ENCODE data around the gene CUX1.
"Not testable (repeated sequence)": the region's sequence is repeated elsewhere in the genome, so short reads cannot be mapped to it uniquely, and the experiment has no call there.

Gene CUX1

DNA sequence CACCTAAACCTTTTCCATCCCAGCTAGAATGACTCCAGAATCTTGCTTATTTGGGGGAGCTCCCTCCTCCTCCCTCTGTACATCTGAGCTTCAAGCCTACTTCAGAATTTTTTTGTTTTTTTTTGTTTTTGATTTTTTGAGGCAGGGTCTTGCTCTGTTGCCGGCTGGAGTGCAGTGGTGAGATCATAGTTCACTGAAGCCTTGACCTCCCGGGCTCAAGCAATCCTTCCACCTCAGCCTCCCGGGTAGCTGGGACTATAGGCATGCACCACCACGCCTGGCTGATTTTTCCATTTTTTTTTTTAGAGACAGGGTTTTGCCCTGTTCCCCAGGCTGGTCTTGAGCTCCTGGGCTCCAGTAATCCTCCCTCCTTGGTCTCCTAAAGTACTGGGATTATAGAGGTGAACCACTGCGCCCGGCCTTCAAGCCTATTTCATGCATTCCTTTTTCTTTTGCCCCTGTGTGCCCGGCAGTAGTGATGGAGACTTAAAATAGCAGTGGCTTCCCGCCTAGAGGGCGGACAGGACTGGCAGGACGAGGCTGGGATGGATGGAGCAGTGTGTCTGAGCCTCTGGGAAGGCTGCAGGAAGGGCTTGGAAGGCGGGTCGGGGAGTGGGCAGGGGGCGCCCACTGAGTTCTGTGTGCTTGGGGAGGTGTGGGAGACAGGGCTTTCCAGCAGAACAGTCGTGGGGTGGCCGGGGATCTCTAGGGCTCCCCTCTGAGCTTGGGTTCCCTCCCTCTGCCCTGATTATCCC lies 8.8 kb downstream of the CUX1 start:
- DNase-seq, result no peak

DNA sequence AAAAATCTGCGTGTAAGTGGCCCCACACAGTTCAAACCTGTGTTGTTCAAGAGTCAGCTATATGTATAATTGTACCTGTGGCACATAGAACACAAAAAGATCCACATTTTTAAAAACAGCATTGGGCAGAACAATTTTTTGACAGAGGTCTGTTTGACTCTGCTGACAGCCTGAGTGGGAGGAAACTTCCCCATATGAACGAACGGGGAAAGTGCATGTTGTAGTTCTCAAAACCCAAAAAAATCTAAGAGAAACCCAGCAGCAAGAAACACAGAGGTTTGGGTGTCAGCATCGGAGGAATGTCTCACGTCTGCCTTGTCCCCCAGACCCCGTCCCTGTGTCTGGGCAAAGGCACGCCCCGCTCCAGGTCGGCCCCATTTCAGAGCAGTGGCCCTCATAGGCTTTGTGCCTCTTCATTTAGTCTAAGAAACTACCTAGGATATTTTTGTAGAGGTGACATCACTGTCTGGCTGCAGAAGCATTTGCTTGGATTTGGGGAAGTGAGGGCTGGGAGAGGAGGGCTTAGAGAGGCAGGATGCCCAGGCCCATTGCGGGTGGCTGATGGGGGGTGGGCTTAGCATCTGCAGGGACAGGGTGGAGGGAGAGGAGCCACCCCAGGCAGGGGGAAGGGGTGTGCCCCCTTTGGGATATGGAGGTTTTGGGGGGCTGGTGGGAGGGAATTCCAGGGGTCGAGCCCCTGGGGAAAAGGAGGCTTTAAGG lies 11.0 kb downstream of the CUX1 start:
- no peak for DNase-seq

DNA sequence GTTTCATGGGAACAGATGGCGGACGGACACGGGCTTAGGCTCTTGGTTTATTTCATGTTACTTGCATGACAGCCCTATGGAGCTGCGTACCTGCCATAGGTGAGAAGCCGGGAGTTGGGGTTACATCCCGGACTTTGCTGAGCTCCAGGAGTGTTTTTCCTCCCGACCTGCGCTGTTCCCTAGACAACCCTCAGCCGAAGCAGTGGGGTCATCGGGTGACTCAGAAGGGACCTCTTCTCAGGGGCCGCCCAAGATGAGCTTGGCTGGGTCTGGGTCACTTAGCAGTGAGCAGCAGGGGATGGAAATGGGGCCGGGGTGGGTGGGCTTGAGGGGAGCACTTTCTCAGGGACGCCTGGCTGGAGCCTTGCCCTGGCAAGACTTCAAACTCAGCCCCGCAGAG lies 11.9 kb downstream of the CUX1 start:
- no peak for DNase-seq

DNA sequence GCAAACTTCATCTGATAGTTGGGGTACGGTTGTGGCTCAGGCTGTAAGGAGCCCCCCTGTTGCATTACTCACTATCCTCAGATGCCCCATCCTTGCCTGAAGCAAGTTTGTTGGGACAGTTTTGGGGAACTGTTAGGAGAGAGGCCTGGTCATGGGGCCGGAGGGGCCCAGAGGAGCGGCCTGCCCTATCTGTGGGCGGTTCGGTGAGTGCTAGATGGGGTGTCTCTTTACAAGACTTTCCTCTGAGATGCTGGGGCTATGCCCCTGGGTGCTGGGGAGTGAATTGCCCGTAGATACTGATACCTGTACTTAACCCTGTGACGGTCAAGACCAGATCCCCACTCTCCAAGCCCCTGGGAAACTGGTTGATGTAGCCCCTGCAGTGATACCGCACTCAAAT lies 12.4 kb downstream of the CUX1 start:
- no peak for DNase-seq

DNA sequence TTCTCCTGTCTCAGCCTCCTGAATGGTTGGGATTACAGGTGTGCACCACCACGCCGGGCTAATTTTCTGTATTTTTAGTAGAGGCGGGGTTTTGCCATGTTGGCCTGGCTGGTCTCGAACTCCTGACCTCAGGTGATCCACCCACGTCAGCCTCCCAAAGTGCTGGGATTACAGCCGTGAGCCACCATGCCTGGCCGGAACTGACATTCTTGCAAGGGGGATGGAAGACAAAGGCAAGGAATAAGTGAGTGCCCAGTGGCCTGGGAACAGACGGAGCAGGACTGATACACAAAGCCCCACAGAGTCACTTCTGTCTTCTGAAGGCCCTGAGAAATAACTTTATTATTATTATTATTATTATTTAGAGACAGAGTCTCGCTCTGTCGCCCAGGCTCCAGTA lies 14.0 kb downstream of the CUX1 start:
- not testable (repeated sequence) for DNase-seq

DNA sequence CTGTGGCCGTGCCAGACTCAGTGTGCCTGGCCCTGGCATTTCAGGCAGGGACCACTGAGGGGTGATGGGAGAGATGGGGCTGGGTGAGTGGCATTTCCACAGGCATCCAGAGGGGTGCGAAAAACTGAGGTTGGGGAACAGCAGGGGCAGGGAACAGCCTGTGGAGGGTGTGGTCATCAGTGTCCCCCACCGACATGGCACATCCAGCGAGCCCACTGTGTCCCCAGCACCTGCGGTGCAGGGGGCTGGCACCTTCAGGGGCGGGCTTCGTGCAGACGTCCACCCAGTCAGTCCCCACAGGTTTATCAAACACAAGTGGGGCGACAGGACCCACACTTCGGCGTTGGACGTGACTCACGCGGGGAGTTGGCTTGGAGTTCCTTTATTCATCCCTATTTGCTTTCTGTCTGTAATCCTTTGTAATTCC lies 14.8 kb downstream of the CUX1 start:
- DNase-seq, result no peak

DNA sequence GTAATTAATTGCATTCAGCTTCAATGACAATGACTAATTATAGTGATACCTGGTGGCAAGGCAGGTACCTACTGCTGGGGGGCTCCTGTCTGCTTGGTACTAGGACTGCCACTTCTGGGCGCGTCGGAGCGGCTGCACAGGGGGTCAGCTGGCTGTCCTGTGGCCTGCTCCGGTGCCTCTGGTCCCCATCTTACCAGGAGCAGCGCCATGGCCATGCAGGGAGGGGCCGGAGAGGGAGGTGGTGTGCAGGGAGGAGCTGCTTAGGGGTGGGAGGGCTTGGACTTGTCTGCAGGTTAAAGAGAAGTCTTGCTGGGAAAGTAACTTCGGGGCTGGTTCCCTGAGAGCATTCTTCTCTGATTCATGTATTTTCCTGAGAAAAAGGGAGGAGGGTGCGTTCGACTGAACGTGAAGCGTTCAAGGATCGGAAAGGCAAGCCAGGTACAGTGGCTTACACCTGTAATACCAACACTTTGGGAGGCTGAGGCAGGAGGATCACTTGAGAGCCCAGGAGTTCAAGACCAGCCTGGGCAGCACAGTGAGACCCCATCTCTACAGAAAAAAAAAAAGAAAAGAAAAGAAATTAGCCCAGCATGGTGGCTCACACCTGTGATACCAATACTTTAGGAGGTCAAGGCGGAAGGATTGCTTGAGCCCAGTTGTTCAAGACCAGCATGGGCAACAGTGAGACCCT lies 15.4 kb downstream of the CUX1 start:
- no peak for DNase-seq

DNA sequence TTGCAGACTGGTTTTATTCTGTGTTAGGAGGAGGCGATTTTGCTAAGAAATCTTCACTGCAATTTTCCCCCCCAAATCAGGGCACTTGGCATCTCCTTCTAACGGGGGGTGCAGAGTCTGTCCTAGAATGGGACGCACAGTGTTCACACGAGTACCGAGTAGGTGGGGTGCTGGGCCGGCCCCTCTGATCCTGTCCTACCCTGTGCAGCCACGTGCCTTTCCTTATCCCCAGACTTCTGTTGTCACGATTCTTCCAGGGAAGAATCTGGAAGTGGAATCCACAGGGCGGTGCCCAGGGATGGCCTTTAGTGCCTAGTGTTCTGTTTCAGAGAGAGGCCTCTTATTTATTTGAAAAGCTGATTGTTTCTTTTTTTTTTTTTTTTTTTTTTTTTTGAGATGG lies 16.4 kb downstream of the CUX1 start:
- DNase-seq, result no peak

DNA sequence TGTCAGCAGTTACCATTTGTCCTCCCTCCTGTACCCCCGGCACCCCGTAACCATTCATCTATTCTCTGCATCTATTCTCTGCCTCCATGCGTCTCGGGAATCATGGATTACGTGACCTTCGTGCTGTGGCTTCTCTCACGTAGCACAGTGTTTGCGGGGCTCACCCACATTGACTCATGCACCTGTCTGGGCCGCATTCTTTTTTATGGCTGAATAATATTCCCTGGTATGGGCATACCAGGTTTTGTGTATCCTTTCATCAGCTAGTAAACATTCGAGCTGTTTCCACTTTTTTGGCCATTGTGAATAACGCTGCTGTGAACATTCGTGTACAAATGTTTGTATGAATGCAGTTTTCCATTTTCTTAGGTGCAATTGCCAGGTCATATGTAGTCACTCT lies 17.7 kb downstream of the CUX1 start:
- no peak for DNase-seq

DNA sequence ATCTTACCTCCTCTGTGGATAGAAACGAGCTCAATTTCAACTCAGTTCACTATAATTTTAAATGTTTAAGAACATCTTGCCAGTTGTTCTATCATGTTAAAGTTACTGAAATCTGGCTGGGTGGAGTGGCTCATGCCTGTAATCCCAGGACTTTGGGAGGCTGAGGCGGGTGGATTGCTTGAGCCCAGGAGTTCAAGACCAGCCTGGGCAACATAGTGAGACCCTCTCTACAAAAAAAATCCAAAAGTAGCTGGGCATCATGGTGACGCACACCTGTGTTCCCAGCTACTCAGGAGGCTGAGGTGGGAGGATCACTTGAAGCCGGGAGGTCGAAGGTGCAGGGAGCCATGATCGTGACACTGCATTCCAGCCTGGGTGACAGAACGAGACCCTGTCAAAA lies 20.0 kb downstream of the CUX1 start:
- DNase-seq, result not testable (repeated sequence)

DNA sequence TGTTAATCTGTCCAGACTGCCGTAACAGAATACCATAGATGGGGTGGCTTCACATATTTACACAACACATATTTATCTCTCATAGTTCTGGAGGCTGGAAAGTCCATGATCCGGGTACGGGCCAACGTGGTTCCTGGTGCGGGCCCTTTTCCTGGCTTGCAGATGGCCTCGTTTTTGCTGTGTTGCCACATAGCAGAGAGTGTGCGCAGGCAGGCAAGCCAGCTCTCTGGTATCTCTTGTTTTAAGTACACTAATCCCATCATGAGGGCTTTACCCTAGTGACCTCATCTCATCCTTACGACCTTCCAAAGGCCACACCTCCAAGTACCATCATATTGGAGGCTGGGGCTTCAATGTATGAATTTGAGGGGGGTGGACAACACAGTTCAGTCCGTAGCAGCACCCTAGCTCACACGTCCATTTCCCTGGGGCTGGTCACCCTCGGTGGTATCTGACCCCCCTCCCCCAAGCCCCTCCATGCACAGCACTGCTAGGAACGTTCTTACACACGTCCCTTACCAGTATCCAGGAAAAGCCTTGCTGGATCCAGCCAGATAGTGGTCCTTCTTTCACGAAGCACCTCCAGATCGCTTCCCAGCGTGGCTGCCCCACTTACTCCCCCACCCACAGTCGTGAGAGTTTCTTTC lies 21.5 kb downstream of the CUX1 start:
- DNase-seq, result no peak

DNA sequence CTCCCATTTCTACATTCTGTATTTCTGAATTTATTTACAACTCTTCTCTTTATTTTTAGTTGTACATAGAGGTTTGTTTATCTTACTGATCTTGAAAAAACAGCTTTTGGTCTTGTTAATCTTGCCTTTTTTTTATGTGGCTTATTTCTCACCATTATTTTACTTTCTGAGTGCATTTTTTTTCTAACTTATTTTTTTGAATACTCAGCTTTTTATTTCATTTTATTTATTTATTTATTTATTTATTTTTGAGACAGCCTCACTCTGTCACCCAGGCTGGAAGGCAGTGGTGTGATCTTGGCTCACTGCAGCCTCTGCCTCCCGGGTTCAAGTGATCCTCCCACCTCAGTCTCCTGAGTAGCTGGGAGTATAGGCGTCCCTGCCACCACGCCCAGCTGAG lies 23.9 kb downstream of the CUX1 start:
- DNase-seq, result no peak

DNA sequence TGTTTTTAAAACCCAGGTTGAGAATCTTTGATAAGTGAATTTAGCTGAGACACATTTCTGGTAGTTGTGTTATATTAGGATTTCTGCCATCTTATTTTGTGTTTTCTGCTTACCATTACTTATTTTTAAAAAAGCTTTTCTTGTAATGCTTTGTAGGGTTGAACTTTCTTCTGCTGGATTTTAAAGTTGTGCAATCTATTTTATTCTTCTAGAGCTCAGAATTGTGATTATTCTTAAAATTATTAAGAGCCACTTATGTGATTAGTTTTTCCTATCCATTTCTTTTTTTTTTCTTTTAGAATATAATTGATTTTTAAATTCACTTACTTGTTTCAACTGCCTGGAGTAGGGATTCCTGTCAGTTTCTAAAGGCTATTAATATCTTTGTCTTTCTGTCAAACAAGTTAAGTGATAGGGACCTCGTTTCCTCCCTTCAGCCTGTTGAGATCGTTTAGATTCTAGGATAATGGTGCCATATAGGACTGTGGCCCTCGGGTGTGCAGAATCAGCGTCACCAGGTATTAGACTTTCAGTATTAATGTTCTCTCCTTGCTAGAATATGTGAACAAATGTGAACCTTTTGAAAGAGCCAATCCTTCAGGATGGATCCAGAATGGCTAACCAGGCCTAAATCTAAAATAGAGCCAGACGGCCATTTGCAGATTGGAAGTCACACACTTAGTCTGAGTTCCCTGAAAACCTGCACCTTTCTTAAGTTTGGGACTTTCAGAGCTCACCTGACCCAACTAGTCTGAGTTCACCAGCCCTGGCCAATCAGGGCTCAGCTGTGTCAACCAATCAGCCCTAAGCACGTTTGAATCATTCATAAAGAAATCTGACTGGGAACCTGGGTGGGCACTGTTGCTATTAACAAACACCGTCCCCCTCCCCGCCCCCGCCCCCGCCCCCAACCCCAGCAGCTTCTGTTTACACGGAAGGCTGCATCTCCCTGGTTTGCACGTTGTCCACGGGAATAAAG lies 26.2 kb downstream of the CUX1 start:
- no peak for DNase-seq

DNA sequence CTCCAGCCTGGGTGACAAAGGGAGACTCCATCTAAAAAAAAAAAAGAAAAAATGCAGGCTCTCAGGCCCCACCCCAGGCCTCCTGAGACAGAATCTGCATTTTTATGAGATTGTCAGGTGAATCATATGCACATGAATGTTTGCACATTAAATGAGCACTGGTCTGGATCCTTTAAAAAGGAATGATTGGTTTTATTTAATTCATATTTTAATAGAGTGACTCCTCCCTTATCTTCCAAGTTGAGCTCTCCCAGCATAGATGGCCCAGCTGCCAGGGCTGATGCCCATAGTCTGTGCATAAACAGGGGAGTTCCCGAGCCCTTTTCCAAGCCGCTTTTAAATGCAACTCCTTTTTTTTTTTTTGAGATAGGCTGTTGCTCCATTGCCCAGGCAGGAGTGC lies 28.5 kb downstream of the CUX1 start:
- no peak for DNase-seq

DNA sequence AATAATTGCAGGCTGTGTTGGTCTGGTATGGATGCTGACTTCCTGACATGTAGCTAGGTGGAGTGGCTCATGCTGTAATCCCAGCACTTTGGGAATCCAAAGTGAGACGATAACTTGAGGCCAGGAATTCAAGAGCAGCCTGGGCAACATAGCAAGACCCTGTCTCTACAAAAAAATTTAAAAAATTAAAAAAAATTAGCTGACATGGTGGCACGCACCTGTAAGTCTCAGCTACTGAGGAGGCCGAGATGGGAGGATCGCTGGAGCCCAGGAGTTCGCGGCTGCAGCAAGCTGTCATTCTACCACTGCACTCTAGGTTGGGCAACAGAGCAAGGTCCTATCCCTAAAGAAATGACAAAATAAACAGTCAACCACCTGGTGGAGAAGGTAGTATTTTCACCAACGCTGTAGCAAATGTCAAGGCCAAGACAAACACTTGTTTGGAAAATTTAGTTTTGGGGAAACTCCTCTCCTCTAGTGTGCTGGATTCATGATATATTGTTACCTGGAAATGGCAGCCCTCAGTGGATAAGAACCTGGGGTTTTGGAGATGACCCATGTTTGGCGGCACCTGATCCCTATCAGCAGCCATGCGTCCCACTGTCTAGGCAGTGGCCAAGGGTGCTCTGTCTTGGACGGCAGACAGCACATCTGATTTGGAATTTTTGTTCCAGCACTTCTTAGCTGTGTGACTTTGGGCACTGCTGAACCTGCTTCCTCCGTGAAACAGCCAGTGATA lies 29.5 kb downstream of the CUX1 start:
- DNase-seq, result no peak

DNA sequence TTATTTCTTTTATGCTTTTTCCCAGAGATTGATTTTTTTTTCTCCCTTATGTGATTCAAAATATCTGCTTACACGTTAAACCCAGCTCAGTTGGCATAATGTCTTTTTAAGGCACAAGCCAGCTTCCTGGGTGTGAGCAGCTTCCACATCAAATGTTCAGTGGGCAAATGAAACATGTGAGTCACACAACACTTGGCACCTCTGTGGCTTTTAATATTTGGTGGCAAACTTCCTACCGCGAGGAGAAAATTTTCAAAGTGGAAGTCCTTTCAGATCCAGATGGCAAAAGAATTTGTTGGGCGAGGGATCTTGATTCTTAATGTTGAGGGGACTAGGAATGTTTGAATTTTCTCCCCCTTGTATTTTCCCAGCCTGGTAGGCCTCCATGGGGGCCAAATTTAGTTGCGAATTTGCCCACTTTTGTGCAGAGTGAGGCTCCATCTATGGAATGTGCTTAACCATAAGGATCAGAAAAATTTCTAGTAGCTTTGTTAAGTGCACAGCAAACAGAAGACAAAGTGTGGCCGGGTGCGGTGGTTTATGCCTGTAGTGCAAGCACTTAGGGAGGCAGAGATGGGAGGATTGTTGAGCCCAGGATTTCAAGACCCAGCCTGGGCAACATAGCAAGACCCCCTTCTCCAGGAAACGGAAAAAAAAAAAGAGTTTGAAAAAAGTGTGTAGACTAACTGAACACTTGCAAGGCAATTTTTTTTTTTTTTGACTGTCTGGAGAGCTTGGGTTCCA lies 31.0 kb downstream of the CUX1 start:
- DNase-seq, result no peak

DNA sequence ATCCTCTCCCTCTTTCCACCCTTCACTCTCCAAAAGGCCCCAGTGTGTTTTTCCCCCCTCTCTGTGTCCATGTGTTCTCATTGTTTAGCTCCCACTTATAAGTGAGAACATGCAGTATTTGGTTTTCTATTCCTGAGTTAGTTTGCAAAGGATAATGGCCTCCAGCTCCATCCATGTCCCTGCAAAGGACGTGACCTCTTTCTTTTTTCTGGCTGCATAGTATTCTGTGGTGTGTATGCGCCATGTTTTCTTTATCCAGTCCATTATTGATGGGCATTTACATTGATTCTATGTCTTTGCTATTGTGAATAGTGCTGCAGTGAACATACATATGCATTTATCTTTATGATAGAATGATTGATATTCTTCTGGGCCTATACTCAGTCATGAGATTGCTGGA lies 31.9 kb downstream of the CUX1 start:
- not testable (repeated sequence) for DNase-seq

DNA sequence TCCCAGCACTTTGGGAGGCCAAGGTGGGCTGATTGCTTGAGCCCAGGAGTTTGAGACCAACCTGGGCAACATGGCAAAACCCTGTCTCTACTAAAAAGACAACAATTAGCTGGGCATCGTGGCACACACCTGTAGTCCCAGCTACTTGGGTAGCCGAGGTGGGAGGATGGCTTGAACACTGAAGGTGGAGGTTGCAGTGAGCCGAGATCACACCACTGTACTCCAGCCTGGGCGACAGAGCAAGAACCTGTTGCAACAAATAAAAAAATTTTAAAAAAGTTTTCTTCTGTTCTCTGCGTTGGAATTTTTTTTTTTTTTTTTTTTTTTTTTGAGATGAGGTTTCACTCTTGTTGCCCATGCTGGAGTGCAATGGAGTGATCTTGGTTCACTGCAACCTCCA lies 34.9 kb downstream of the CUX1 start:
- not testable (repeated sequence) for DNase-seq

DNA sequence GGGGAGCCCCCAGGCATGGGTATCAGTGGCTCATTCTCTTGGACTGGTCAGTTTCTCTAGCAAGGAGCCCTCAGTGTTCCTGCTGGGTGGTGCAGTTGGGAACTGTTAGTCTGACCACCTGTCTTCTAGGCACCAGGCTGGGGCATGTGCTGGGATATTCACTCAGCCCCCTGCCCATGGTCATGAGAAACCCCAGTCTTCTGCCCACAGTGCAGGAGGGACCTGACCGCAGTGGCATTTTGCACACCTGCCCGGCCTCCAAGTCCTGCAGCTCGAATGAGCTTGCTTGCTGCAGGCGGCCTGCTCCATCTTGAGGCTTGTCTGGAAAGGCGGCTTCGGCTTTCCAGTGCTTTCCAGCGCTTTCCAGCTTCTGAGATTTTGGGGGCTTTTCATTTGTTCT lies 36.3 kb downstream of the CUX1 start:
- DNase-seq, result no peak

DNA sequence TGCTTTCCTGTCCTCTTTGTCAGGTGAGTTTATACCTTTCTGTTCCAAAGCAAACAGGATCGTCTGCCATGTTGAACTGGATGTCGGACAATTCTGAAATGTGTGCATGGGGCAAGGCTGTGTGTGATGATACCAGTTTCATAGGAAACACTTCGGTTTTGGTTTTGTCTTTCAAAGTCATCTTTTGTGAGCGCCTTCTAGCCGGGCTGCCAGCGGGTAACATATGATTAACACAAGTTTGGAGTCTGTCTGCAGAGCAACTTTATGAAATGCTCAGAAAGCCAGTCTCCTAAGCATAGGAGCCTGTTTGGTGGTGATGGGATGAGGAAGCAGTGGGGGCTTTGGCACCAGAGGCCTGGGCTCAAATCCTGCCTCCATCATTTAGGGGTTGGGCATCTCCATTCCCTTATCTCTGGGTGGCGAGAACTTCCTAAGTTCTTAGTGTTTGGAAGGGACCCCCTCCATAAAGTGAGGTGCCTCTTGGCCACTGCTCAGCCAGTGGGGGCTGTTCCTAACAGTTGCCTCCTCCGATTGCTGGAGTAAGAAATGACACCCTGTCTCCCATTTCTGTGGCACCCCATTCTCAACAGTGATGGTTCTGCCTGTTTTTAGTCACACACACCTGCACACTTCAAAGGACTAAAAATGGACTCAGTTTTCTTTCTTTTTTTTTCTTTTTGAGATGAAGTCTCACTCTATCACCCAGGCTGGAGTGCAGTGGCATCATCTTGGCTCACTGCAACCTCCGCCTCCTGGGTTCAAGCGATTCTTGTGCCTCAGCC lies 36.8 kb downstream of the CUX1 start:
- DNase-seq, result no peak

All from T-helper 9 cell (primary cell).